Lower leg skin (tissue), 3 donors: Measurements from ENCODE around the gene UTF1.

Experiments used
- CTCF ChIP-seq, 3 donors: fragments of 450-650 bp; IDR thresholded peaks; one replicate each; pipeline ENCODE4 v1.5.1; 2016; ENCODE audit warnings: antibody characterized with exemption in 3 of 3, mild to moderate bottlenecking in 3 of 3, moderate library complexity in 2 of 3
- POLR2A ChIP-seq, 2 donors: fragments of 450-650 bp; IDR thresholded peaks; one replicate each; pipeline ENCODE4 v1.6.1; 2016 to 2017; ENCODE audit warnings: antibody characterized with exemption in 2 of 2, mild to moderate bottlenecking in 1 of 2, moderate library complexity in 1 of 2

GRCh38 chr10:133269367-133269766 is 39.4 kb downstream of the UTF1 start:
- TF ChIP-seq CTCF (IDR thresholded peaks at IDR 0.05) (no peak), POLR2A (IDR thresholded peaks at IDR 0.05) (no peak)
